Kidney glomerular epithelial cell (primary cell): ENCODE data around the gene MARCKS.
"Not testable (repeated sequence)": the region's sequence is repeated elsewhere in the genome, so short reads cannot be mapped to it uniquely, and the experiment has no call there.

Experiments
- DNase-seq: peaks from one replicate; lab custom pipeline; 2025; lab: John Stamatoyannopoulos, UW

Gene MARCKS

DNA sequence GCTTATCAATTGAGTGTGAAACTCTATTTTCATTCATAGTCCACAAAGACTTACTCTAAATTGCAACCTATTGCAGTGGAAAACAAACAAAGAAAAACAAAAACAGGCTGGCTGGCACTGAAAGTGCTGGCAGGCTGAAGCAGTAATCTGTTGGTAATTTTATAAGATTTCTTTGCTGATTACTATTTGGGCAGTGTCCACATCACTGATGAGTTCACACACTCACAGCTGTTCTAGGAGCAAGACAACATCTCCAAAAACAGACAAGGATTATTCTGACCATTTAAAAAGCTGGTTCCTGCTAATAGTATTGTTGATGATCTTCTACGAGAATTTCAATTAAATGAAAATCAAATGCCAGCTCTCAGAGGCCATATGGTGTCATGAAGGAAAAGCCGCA lies 26.9 kb downstream of the MARCKS start:
- no peak for DNase-seq

GRCh38 chr6:113886512-113886911 lies 29.4 kb downstream of the MARCKS start:
- DNase-seq = no peak

DNA sequence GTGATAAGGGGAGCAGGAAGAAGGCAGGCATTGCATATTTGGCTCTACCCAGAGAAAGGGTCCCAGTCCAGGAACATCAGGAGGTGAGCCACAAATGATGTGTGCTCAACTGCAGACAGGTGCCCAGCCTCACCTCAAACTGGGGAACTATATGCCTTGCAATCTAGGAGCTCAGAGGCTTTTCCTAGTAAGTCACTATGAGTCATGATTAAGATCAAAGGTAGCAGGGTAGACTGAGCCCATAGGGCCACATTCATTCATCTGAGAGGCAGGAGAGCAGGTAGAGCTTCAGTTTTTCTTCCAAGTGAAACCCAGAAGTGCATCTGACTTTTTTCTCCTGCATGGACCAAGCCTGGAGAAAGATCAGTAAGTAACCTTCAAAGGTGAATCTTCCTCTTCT lies 31.3 kb downstream of the MARCKS start:
- DNase-seq = no peak

- DNase-seq = no peak
Measured at GRCh38 chr6:113888956-113889630, 31.9 kb downstream of the MARCKS start.

DNA sequence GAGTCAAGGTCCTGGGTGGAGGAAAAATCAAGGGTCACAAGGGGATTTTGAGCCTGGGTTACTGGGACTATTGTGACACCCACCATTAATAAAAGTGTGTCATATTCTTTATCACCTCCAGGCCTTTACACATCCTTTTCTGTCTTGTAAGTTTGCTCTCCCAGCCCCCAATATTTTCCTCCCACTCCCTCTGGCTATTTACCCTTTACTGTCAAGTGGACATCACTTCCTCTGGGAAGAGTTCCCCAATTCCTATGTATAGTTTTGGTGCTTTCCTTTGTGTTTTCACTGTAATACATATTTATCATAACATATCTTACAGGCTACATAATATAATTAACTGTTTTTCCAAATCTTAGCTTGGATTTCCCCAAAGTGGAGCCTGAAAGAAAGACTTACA lies 36.3 kb downstream of the MARCKS start:
- no peak for DNase-seq

- DNase-seq = no peak
Measured at GRCh38 chr6:113893866-113894265, 36.7 kb downstream of the MARCKS start.

- no peak for DNase-seq
Measured at GRCh38 chr6:113894712-113895674, 37.8 kb downstream of the MARCKS start.

DNA sequence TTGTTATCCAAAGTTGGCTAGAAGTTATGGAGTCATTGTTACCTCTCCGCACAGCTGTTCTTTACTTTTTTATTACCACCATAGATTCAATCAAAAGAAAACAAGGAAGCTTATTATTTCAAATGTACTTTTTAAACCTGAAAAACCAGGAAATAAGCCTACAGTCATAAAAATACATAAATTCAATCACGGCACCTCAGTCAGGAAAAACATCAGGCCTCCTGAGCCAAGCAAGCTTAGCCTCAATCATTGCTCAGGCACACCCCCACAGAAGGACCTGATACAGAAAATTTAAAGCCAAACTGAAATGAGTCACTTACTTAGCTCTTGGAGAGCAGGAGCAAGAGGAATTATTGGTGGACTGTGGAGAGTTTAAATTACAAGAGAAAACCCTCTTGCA lies 44.3 kb downstream of the MARCKS start:
- DNase-seq = no peak

- no peak for DNase-seq
Measured at GRCh38 chr6:113903666-113904330, 46.7 kb downstream of the MARCKS start.

DNA sequence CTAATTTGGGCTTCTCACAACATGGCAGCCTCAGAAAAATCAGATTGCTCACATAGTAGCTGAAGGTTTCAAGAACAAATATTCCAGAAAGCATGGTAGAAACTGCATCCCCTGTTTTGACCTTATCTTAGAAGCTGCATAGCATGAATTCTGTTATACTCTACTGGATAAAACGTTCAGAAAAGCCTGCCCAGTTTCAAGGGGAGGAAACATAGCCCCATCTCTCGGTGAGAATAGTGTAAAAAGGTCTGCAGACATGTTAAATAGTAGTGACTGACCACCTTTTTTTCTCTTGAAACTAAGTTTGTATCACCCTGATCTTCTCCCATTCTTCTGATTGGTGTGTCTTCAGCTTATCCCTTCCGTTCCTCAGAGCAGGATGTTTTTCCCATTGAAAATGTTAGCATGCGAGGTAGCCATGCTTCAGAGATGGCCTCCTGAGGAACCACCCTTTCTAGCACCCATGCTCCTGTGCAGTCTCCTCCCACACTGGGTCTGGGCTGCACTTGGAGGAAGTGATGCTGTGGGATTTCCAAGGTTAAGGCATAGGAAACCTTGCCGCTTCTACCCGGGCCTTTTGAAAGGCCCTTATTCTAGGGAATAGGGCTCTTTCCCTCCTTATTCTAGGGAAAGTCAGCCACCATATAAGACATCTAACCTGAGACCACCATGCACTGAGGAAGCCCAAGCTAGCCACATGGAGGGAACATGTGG lies 50.1 kb downstream of the MARCKS start:
- no peak for DNase-seq

DNA sequence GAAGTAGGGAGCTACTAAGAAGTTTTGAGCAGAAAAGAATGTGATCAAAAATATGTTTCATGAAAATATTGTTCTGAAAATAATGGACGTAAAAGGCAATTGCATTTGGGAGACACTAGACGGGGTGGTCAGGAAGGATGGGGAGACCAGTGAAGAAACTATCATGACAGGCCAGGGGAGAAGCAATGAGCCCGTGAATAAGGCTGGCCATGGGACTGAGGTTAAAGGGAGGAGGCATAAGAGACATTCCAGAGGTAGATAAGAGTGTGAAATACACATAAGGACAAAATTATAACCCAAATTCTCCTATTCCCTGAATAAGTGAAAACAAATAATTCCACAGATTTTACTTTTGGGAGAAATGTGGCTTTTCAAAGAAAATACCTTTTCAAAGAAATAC lies 51.7 kb downstream of the MARCKS start:
- peak; percentile 28 for DNase-seq

DNA sequence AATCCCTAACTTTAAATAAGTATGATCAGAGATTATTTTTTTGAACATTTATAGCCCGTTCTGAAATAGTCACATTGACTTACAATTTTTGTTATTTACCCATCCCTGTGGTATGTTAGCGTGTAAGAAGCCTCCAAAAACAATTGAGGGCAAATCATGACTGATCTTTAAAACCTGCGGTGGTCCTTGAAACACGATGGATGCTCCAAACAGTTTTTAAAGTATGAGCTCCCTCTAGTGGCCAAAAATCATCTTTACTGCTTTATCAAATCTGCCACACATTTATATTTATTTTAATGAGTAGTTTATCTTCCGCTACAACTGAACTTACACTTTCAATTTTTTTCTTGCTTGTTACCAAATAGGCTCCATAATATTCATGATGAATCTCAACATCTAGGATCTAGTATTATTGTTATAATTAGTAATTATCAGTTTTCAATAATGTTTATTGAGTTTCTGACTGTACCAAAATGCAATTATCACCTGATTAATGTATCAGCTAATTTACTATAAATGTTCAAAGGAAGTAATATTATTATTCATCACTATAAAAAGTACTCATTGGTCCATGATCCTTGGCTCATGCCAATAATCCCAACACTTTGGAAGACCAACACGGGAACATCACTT lies 52.2 kb downstream of the MARCKS start:
- peak; percentile 66 for DNase-seq

GRCh38 chr6:113910285-113910684 lies 53.1 kb downstream of the MARCKS start:
- DNase-seq = not testable (repeated sequence)
